NCI-H1436 (cell line): ENCODE data around the gene RAB11FIP4.

Experiments
- DNase-seq: peaks from one replicate; lab custom pipeline; 2025; lab: John Stamatoyannopoulos, UW

Gene RAB11FIP4

GRCh38 chr17:31460226-31460721 is 68.8 kb downstream of the RAB11FIP4 start:
- DNase-seq, result no peak

- no peak for DNase-seq
These were observed 69.8 kb downstream of the RAB11FIP4 start for GRCh38 chr17:31461227-31461810.

GRCh38 chr17:31462261-31462660 is 70.8 kb downstream of the RAB11FIP4 start:
- no peak for DNase-seq

- no peak for DNase-seq
These were observed 74.8 kb downstream of the RAB11FIP4 start for GRCh38 chr17:31466096-31466760.

- DNase-seq, result no peak
These were observed 76.2 kb downstream of the RAB11FIP4 start for GRCh38 chr17:31467502-31468256.

- DNase-seq, result no peak
These were observed 78.5 kb downstream of the RAB11FIP4 start for GRCh38 chr17:31469959-31470358.

GRCh38 chr17:31470592-31470991 is 79.1 kb downstream of the RAB11FIP4 start:
- no peak for DNase-seq

GRCh38 chr17:31472137-31472536 is 80.7 kb downstream of the RAB11FIP4 start:
- DNase-seq, result no peak

- DNase-seq, result no peak
These were observed 84.1 kb downstream of the RAB11FIP4 start for GRCh38 chr17:31475378-31476162.

GRCh38 chr17:31476525-31477416 is 85.3 kb downstream of the RAB11FIP4 start:
- DNase-seq, result no peak

- DNase-seq, result no peak
These were observed 86.1 kb downstream of the RAB11FIP4 start for GRCh38 chr17:31477417-31478055.

GRCh38 chr17:31479062-31479408 is 87.6 kb downstream of the RAB11FIP4 start:
- no peak for DNase-seq

GRCh38 chr17:31479524-31479923 is 88.0 kb downstream of the RAB11FIP4 start:
- DNase-seq, result no peak

GRCh38 chr17:31480067-31480466 is 88.6 kb downstream of the RAB11FIP4 start:
- no peak for DNase-seq

GRCh38 chr17:31480904-31481782 is 89.7 kb downstream of the RAB11FIP4 start:
- DNase-seq, result no peak

GRCh38 chr17:31481783-31482081 is 90.3 kb downstream of the RAB11FIP4 start:
- no peak for DNase-seq

- no peak for DNase-seq
These were observed 93.3 kb downstream of the RAB11FIP4 start for GRCh38 chr17:31484821-31485220.

GRCh38 chr17:31486351-31487062 is 95.0 kb downstream of the RAB11FIP4 start:
- DNase-seq, result no peak

- no peak for DNase-seq
These were observed 95.7 kb downstream of the RAB11FIP4 start for GRCh38 chr17:31487063-31487647.
